TTC549 (cell line): ENCODE data around the gene THG1L.
"Not testable (repeated sequence)": the region's sequence is repeated elsewhere in the genome, so short reads cannot be mapped to it uniquely, and the experiment has no call there.

Experiments used
- FAIRE-seq: peaks from 2 replicates; lab custom pipeline; 2012; peaks lifted over from hg19 to GRCh38; lab: Jason Lieb, UNC

Gene THG1L

DNA sequence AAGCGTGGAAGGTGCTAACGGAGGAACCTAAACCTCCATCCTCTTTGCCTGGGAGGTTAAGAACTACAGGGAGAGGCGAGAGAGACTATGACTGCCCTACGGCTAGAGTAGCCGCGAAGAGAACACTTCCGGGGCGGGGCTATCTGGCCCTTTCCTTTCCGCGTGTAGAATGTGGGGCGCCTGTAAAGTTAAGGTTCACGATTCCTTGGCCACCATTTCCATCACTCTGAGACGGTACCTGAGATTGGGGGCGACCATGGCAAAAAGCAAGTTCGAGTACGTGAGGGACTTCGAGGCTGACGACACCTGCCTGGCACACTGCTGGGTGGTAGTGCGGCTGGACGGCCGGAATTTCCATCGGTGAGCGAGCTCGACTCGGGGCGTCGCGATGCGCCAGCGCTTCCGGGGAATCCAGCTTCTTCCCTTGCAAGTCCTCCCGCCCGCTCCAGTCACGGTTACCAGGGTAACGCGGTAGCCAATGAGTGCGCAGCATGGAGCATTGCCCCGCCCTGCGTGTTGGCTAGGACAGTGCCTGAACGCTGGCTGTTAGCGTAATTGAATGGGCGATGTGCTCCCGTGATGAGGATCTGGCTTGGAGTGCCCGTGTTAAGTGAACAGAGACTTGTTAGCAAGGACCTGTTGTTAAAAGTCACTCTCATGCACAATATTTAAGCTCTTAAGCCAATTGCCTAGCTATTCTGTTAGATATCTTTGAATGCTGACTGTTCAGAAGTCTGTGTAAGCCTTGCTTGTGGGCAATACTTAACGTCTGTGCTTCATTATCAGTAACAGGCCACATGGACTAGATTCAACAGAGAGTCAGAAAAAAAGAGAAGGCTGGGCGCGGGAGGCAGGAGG is at the start of gene THG1L:
Gene THG1L, plus strand, starts transcription at position 149 of the 858 bp plus-strand sequence. Its CDS starts 21 bp downstream, at position 170.
- peak; percentile 47 for FAIRE-seq

DNA sequence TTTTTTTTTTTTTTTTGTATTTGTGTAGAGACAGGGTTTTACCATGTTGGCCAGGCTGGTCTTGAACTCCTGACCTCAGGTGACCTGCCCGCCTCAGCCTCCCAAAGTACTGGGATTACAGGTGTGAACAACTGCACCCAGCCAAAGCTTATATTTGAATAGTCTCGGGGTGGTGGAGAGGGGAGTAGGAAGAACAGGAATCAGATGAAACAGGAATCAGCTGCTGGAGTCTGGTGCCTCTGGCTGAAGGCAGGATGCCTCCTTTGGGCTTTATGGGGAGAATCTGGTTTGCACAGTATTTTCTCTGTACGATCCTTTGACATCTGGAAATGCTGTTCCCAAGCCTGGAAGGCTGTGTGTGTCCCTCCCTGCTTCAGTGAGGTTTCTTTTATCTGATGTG is 49.0 kb upstream of the THG1L start:
- FAIRE-seq = no peak

DNA sequence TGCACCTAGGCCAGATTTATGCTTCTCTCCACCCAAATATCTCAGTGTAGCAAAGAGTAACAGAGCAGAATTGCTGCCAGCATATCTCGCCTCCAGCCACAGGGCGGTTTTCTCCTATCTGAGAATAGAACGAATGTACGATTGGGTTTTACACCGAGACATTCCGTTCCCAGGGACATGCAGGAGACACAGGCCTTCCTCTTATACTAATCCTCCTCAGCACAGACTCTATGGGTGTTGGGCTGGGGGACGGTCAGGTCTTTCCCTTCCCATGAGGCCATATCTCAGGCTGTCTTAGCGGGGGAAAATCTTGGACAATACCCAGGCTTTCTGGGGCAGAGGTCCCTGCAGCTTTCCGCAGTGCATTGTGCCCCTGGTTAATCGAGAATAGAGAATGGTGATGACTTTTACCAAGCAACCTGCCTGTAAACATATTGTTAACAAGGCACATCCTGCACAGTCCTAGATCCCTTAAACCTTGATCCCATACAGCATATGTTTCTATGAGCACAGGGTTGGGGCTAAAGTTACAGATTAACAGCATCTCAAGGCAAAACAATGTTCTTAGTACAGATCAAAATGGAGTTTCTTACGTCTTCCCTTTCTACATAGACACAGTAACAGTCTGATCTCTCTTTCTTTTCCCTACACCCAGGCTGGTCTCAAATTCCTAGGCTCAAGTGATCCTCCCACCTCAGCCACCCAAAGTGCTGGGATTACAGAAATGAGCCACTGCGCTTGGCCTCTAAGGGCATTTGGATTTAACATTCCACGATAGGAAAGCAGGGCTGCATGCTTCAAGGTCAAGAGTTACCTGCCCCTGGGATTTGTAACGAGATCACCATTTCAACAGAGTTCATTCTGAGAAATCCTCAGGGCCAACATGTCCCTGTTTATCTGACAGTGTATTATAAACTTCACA is 44.7 kb upstream of the THG1L start:
- FAIRE-seq = not testable (repeated sequence)

DNA sequence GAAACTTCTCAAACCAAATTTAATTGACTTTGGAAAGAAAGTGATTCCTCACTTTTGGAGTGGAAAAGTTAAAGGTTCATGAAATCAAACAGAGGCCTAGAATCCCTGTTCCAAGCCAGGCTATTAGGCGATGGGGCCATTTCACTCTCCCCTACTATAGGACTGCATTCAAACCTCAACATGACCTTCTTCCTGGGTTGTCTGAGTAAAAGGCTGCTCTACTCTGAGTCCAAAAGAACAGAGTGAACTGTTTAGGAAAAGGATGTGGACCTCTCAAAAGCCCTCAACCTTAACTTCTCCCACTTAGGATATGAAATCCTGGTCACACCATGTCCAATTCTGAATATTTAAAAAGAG is 44.0 kb upstream of the THG1L start:
- FAIRE-seq = no peak

DNA sequence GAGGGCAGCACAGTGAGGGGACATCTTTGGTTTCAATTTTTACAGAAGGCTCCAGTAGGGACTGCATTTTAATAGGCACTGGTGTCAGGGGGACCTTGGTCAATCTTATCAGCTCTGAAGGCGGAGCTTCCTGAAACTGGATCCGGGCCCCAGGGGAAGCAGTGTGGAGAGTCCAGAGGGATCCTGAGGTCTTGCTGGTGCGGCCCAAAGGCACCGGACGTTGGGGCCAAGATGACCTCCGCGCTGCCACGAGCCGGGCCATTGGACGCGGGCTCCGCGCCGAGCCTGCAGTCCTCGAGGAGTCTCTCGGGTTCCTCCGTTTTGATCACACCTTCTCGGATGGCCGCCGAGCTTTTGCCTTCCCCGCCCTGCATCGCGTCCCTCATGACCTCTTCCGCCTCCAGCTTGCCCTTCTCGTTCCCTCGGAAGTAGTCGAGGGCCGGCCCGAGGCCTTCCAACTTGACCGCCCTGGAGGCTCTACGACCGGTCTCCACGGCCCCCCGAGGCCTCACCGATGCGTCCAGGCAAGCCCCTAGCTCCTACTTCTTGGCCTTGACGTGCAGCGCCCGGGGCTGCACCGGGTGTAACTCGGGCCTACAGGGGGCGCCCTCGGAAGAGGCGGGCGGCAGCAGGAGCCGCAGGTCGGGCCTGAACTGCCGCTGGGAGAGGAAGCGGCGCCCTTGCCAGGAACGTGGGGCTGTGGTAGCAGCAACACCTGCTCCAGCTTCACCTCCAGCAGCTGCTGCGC is 41.1 kb upstream of the THG1L start:
- no peak for FAIRE-seq

GRCh38 chr5:157690690-157691433 is 40.4 kb upstream of the THG1L start:
- FAIRE-seq = no peak

- FAIRE-seq = not testable (repeated sequence)
Observed at GRCh38 chr5:157693816-157694215, 37.4 kb upstream of the THG1L start.

GRCh38 chr5:157696154-157696553 is 35.1 kb upstream of the THG1L start:
- FAIRE-seq = not testable (repeated sequence)

- not testable (repeated sequence) for FAIRE-seq
Observed at GRCh38 chr5:157698674-157699073, 32.5 kb upstream of the THG1L start.

DNA sequence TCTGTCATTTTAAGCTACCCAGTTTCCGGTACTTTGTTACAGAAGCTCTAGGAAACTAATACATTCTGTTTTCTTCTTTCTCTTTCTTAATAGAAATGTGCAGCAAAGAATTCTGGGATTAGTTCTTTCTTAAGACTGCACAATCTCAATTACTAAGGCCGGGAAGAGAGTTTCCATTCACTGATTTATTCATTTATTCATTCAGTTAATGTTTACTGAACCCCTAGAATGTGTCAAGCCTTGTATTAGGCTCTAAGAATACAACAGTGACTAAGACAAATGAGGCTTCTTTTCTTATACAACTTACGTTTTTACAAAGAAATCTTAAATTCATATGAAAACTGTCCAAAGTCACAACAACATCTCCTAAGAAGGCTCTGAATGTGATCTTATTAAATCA is 27.5 kb upstream of the THG1L start:
- FAIRE-seq = no peak

DNA sequence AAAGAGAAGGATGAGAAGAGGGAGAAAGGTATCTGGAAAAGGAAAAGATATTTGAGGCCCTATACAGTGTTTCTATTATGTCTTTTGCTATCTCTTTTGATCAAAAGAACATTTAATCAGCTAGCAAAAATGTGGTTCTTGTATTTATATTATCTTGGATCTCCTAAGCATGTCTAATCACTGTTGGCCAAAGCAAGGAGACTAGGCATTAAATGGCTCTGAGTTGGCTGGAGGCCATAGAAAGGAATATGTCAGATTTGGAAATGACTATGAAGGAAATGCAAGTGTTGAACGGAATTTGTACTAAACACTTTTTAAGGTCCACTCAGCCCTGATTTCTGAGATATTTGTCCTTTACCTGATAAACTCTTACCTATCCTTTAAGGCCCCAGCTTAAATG is 22.4 kb upstream of the THG1L start:
- FAIRE-seq = no peak

- no peak for FAIRE-seq
Observed at GRCh38 chr5:157709346-157709745, 21.9 kb upstream of the THG1L start.

GRCh38 chr5:157710431-157710830 is 20.8 kb upstream of the THG1L start:
- FAIRE-seq = no peak

DNA sequence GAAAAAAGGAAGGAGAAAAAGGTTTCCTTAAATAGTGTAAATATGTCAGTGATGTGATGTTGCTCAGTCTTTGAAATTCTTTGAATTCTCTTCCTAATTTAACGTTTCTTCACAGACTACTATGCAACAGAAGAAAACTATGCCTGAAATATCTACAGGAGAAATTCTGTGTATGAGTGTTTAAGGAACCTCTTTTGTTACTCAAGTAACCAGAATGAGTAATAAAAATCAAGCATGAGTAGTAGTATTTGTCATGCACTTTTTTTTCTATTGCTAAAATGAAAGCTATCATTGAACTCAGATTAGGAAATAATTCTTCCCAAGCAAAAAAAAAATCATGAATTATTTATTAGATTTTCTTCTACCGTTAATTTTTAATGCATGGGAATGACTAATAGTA is 20.3 kb upstream of the THG1L start:
- FAIRE-seq = no peak

- FAIRE-seq = no peak
Observed at GRCh38 chr5:157713830-157714595, 17.2 kb upstream of the THG1L start.

DNA sequence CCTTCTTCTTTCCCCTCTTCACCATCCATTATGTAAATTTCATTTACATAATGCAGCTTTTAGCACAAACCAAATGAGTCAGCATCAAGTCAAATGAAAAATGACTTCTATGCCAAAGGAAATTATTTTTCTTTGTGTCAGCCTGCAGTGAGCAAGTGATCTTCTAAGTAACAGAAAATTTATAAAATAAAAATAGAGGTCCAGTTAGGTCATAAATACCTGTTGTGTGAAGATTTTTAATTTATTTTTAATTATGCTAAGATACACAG is 16.7 kb upstream of the THG1L start:
- no peak for FAIRE-seq

GRCh38 chr5:157718519-157718918 is 12.7 kb upstream of the THG1L start:
- peak; percentile 28 for FAIRE-seq

DNA sequence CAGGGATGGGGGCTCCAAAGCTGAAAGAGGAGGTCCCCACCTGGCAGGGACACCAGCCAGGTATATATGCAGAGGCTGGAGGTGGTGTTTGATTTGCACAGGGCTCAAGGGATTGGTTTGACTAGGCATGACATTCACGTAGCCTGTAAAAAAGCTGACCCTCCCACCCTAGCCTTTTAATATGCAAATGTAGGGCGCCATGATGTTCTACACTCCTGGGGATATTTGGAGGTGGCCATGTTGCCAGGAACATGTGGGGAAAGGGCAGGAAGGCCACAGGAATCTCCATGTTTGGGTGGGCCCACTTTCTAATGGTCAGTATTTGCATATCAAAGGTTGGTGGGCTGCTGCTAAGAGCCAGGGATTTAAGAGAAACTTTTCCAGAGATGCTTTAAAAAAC is 12.0 kb upstream of the THG1L start:
- FAIRE-seq = no peak

GRCh38 chr5:157721159-157721558 is 10.1 kb upstream of the THG1L start:
- no peak for FAIRE-seq

- FAIRE-seq = not testable (repeated sequence)
Observed at GRCh38 chr5:157722895-157723294, 8.3 kb upstream of the THG1L start.

DNA sequence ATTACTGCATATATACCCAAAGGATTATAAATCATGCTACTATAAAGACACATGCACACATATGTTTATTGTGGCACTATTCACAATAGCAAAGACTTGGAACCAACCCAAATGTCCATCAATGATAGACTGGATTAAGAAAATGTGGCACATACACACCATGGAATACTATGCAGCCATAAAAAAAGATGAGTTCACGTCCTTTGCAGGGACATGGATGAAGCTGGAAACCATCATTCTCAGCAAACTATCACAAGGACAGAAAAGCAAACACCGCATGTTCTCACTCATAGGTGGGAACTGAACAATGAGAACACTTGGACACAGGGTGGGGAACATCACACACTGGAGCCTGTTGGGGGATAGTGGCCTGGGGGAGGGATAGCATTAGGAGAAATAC is 4.6 kb upstream of the THG1L start:
- FAIRE-seq = not testable (repeated sequence)
